LNCaP clone FGC (cell line): ENCODE data around the gene KCTD14.
A peak's percentile ranks its signal among the peaks of the same experiment; 100 is the strongest.

Experiments used
- DNase-seq: peaks from one replicate; pipeline ENCODE4 v3.0.0-alpha.2; 2011; ENCODE audit warnings: low read depth
- H3K4me3 ChIP-seq: 2 replicates; pipeline ENCODE4 v1.5.1; 2011; ENCODE audit warnings: mild to moderate bottlenecking, low read depth, low read length, control low read depth
- TF ChIP-seq, protein P1 (sequence below): IDR thresholded peaks from 2 replicates; pipeline ENCODE4 v1.5.1; 2012; ENCODE audit warnings: mild to moderate bottlenecking; ENCODE audit not compliant: control insufficient read depth, insufficient read depth; ENCODE audit errors: extremely low read depth

KCTD14 gene

DNA sequence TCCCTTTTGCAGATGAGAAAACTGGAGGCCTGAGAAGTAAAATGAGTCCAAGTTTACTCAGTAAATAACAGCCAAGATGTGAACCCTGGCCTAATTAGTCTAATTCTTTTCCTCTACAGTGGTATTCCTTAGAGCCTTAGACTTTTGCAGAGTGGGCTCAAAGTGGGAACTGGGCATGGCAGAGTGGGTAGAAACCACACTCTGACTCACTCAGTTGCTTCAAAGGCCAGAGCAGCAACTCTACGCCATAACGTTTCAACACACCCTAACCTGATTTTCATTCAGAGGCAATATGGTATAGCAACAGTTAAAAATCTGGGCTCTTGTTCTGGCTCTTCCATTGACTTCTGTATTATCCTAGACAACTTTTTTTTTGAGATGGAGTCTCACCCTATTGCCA is 43.4 kb upstream of the KCTD14 start:
- TF ChIP-seq, protein P1, sequence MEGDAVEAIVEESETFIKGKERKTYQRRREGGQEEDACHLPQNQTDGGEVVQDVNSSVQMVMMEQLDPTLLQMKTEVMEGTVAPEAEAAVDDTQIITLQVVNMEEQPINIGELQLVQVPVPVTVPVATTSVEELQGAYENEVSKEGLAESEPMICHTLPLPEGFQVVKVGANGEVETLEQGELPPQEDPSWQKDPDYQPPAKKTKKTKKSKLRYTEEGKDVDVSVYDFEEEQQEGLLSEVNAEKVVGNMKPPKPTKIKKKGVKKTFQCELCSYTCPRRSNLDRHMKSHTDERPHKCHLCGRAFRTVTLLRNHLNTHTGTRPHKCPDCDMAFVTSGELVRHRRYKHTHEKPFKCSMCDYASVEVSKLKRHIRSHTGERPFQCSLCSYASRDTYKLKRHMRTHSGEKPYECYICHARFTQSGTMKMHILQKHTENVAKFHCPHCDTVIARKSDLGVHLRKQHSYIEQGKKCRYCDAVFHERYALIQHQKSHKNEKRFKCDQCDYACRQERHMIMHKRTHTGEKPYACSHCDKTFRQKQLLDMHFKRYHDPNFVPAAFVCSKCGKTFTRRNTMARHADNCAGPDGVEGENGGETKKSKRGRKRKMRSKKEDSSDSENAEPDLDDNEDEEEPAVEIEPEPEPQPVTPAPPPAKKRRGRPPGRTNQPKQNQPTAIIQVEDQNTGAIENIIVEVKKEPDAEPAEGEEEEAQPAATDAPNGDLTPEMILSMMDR: no peak
- no peak overlapping the region for H3K4me3 ChIP-seq
- no peak for DNase-seq

DNA sequence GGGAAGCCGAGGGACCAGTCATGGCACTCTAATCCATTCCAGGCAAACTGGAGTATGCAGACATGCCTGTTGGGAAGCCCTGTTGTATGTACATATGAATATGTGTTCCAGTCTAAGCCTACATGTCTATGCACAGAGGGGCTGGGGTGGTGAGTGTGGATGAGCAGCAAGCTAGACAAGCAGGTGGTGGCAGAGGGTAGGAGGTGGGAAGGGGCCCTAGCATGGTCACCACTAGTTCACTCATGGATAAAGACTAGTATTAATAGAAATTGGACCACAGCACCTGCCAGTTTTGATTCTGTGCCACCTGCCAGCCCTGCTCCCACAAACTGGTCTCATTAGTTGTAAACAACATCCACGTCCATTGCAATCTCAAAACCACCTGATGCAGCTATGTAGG is 42.1 kb upstream of the KCTD14 start:
- DNase-seq: no peak
- H3K4me3 ChIP-seq: no peak overlapping the region
- TF ChIP-seq, protein P1: no peak

DNA sequence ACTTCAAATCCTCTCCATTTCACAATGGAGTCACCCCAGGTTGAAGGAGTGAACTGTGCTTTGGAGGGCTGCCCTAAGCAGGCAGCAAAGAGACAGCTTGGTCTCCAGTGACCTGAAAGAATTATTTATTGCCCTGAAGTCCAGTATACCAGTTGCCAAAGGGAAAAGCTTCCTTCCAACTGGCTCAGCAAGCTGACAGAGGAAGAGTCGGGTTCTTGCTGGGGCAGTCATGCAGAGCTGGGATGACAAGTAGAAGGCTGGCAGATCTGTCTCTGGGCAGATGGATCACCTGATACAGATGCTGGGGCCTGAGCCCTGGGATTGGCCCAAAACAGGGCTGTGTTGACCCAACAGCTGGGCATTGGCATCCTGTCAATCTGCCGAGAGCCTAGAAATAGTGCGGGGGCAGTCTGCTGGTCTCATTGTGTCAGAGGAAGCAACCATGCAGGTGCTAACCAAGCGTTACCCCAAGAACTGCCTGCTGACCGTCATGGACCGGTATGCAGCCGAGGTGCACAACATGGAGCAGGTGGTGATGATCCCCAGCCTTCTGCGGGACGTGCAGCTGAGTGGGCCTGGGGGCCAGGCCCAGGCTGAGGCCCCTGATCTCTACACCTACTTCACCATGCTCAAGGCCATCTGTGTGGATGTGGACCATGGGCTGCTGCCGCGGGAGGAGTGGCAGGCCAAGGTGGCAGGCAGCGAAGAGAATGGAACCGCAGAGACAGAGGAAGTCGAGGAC is 40.5 kb upstream of the KCTD14 start, which contains the start of gene THRSP:
Gene THRSP (plus strand): TSS at position 422 of the 742 bp plus-strand sequence. CDS start 21 bp downstream, at position 443.
- peak; percentile 50 for DNase-seq
- TF ChIP-seq, protein P1: no peak
- no peak within 1 kb of the TSS for H3K4me3 ChIP-seq

DNA sequence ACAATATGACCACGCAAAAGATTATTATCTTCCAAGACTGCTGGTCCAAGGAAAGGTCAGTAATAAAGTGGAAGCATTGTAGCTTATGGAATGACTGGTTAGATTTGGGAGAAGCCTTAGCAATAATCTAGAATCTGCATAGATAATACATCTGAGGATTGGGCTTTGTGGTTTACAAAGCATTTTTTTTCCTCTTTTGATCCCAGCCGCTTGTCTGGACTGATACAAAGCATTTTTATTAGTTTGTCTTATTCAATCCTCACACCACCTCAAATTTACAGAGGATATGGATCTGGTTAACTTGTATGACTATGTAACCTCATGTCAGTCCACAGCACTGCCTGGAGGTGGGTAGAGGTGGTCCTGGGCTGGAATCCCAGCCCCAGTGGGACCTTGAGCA is 39.6 kb upstream of the KCTD14 start:
- peak; percentile 33 for DNase-seq
- TF ChIP-seq, protein P1: no peak
- H3K4me3 ChIP-seq: no peak overlapping the region

DNA sequence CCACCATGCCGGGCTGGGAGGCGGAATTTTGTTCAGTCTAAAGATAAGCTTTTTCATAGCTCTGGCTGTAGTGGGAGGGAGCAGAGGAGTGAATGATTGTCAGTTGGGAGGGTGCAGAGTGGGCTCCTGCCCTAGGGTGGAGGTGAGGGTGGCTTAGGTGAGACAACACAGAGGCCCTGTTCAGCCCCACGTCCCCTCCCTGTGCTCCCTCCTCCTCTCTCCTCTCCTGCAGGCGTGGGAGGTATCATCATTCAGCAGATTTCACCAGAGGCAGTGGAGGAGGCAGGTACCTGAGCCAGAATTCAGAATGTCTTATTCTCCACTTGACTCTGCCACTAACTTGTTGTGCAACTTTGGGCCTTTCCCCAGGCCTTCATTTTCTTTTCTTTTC is 38.8 kb upstream of the KCTD14 start:
- DNase-seq: no peak

DNA sequence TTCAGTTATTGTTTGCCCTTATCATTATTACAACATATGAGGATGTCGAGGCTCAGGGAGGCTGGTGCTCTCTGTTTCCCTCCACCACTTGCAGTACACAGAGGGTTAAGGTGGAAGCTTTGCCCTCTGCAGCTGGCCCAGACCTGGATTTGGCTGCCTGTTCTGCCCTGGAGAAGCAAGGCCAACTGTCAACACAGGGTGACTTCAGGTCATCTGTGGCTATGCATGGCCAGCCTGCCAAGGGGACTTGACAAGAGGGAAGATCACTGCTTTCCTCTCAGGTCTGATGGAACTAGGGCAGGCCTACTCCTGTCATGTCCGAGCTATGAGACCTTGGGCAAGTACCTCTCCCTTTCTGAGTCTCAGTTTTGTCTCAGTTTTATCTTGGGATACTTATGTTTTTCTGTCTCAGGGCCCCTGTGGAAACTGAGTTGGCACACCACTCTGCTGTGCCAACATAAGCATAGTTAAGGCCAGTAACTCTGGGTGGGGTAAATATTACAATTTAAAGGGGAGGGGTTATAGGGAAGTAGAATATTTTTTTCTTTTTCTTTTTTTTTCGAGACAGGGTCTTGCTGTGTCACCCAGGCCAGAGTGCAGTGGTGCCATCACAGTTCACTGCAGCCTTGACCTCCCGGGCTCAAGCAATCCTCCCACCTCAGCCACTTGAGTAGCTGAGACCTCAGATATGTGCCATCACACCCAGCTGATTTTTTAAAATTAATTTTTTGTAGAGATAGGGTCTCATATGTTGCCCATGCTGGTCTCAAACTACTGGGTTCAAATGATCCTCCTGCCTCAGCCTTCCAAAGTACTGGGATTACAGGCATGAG is 38.2 kb upstream of the KCTD14 start:
- DNase-seq: peak; percentile 94
- TF ChIP-seq, protein P1: no peak
- 0 out of 2 replicates have a peak overlapping the region, but pooled peaks have one; percentile 5 for H3K4me3 ChIP-seq

More for the DNA sequence above, 38.8 kb upstream of the KCTD14 start:
- TF ChIP-seq, protein P1: no peak
- no peak overlapping the region for H3K4me3 ChIP-seq
